Measurements from ENCODE around the gene TDRD3.

The TDRD3 gene

DNA sequence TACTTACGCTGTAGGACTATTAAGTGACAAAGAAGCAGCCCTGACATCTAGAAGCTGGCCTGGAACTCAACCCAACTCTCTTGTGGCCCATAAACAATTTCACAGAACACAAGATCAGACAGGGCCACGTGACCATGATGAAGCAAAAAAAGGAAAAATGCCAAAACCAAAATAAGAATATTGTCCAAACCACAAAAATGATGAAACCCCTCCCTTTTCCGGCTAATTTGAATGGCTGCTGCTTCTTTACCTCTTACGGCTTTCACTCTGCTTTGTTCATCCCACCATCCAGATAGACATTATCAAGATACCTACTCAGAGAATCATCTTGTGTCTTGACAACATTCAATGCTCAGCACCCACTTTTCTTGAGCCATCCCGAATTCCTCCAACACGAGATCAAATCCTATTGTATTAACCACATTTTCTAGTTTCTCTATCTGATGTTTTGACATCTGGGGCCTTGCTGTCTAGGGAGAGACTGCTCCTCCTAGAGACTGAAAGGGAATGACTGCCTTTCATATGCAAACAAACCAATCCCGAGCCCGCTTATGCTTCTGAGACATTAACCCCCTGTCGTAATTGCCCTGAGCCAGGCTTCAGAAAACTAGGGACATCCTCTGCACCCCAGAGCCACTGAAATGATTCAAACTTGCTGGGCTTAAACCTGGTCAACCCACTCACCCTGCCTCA, 186.3 kb downstream of the TDRD3 start:
- no peak for DNase-seq

DNA sequence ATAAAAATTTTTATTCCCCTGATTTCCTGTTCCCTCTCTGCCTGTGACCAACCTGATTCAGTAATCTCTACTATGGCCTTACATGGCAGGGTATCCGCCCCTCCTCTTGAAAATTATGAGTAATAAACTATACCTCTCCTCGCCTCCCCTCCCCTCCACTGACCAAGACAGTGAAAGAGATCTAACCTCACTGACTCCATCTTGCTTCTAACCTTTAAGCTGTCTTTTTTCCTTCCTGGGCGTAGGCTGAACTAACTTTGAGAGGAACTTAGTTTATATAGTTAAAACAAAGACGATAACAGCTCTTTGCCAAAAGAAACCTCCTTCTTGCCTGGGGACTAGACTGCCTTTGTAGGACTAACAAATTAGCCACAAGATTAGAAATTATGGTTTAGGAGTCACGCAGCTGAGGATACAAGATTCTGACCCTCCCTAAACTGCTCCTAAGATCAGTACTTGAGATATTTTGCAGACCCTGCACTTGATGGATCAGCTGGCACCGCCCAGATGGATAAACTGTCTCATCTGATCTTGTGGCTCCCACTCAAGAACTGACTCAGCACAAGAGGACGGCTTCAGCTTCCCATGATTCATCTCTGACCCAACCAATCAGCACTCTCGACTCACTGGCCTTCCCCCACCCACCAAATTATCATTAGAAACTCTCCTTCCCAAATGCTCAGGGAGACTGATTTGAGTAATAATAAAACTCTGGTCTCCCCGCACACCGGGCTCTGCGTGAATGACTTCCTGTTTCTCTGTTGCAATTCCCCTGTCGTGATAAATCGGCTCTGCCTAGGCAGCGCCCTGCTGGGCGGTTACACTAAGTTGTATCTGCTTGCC, 187.1 kb downstream of the TDRD3 start:
- no peak for DNase-seq

DNA sequence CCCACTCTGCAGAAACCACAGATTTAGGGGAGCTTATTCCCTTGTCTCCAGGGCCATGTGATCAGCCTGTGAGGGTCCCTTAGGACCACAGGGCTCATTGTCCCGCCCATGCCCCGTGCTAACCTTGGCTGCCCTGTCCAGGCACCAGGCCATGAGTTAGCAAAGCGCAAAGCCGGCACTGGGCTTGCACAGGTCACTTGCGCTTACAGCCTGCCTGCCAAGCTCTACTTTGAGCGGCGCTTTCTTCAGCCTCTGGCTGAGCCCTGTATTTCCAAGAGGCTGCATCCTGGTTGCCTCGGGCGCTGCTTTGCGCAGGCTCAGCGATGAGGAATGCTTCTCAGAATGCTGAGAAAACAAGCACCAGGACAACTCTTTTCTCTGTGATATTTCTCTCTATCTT, 188.0 kb downstream of the TDRD3 start:
- DNase-seq = no peak

DNA sequence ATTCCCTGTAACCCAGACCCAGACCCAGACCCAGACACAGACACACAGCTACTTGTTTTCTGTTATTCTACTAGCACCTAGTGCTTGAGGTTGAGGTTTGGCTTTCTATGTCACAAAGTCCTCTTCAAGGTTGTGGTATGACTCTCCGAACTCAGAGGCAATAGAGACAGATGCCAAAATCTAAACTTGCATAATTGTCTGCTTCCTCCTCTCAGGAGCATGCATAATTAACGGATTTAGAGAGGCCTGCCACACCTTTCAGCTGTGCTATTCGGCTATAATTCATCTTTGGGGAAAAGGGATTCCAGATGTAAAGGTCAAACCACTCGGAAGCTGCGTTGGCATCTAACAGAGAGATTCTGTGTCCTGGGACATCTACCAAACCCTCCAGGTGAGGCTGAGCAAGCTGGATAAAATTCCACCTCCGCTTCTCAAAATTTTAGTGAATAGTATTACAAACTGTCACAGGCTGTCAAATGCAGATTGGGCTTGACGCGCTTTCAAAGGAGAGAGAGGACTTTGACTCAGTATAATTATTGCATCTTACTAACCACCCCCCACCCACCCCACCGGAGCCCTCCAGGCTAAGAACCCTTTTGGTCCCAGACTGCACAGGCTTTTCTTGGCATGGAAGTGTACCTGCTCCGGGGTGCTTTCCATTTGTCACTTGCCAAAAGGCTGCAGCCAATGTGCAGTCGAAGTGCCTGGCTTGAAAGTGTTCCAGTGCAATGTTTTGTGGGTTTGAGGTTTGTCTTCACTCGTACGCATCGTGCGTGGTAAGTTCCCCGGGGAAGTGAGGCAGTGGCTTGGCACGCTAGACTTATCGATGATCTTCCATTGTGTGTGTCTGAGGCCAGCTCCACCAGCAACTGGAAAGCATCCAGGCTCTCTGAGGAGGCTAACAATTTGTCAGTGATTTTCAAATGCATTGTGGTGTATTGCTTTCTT, 194.1 kb downstream of the TDRD3 start:
- DNase-seq = no peak

DNA sequence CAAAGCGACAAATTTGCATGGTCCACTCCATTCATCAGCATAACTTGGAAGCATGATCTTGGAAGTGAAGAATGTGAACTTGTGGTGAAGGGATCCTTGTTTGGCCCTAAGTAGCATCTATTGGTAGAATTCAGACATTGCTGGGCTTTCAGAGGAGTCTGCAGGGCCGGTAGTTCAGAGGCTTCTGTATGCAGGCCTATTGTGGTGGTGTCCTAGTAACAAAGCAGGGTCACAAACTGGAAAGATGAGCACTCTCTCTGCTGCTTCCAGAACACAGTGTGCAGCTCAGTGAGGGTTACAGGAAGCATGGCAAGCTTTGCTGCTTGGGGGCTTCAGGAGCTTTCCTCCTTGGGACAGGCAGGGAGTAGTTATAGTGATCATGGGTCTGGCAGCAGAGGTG, 206.0 kb downstream of the TDRD3 start:
- DNase-seq = no peak

DNA sequence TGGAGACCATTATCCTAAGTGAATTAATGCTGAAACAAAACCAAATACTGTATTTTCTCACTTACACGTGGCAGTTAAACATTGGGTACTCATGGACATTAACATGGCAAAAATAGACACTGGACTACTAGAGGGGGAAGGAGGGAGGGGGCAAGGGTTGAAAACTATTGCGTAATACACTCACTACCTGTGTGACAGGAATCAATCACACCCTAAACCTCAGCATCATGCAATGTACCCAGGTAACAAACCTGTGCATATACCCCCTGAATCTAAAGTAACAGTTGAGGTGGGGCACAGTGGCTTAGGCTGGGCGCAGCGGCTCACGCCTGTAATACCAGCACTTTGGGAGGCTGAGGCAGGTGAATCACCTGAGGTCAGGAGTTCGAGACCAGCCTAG, 207.0 kb downstream of the TDRD3 start:
- no peak for DNase-seq

DNA sequence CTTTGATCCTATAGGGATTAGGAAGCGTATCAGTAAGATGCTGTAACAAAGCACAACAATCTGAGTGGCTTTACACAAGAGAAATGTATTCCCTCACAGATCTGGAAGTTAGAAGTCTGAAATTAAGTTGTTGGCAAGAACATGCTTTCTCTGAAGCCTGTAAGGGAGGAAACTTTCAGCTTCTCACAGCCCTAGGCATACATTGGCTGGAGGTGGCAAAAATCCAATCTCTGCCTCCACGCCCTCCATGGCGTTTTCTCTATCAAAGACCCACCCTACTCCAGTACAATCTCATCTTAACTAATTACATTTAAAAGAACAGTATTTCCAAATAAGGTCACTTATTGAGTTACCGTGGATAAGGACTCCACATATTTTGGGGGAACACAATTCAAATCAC, 211.9 kb downstream of the TDRD3 start:
- no peak for DNase-seq

DNA sequence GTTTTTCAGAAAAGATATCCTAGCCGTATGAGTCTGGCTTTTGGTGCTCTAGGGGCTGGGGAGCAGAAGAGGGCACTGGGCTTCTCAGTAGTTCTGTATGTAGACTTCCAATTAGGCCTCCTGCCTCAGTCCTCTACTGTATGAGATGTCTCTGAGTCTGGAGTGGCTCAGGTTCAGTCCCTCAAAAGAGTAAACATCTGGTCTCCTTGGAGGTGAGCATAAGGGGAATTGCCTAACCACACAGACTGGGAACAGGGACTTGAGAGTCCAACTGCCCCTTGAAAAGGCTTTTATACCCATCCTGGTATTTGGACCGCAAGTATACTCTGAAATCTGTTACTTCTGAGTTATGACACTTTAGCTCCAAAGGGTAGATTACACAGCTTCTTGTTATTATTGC, 214.5 kb downstream of the TDRD3 start:
- no peak for DNase-seq

DNA sequence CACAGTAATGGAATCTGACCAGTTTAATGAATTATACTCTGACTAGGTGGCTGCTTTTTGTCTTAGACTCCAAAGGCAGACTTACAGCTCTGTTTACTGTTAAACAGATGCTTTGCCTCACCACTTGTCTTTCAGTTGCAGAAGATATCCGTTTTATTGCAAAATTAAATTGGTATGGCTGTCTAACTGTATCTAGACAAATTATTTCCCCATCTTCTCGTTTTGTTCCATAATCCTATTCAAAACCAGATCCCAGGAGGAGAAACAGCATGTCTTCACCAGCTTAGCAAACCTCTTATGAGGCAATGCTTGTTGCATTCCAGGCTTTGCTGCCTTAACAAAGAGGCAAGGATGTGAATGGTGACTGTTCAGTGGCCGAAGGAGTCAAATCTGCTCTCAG, 215.6 kb downstream of the TDRD3 start:
- no peak for DNase-seq

DNA sequence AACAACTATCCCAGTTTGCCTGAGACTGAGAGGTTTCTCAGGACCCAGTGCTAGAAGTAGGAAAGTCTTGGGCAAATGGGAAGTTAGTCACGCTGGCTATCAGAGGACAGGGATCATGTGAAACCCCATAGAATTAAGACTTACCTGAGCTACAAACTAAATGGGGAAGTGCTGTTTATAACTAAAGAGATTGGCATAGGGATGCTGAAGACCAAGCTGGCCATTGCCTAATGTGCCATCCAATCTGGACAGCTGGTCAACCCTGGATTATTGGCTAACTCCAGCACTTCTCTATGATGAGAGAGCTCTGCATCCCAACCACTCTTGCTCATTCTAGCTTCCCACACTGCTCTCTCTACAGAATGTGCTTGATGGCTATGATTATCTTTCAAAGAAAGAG, 216.1 kb downstream of the TDRD3 start:
- no peak for DNase-seq

DNA sequence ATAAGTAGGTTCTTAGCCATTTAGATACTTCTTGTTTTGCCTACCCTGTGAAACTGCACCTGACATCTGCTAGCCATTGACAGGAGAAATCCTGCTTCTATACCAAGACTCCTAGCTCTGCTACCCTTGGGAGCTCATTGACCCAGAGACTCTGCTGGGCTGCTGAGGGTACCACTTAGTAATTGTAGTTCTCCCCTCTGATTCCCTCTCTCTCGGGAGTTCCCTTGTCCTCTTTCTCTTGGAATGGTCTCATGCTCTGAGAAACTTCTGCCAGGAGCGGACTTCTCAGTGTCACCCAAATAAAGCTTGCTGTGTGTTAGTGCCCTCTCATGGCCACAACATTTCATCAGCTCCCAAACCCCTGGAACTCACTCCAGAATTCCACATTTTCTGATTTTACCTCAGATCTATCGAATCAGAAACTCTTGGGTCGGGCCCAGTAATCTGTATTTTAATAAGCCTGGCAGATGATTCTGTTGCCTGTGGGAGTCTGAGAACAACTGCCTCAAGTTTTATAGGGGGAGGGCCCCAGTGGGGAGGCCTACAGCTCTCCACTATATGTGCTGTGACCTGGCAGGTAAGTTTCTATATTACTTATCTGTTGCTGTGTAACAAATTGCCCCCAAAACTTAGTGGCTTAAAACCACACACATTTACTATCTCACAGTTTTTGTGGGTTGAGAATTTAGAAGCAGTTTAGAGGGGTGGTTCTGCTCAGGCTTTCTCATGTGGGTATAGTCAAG, 221.1 kb downstream of the TDRD3 start:
- DNase-seq = no peak

DNA sequence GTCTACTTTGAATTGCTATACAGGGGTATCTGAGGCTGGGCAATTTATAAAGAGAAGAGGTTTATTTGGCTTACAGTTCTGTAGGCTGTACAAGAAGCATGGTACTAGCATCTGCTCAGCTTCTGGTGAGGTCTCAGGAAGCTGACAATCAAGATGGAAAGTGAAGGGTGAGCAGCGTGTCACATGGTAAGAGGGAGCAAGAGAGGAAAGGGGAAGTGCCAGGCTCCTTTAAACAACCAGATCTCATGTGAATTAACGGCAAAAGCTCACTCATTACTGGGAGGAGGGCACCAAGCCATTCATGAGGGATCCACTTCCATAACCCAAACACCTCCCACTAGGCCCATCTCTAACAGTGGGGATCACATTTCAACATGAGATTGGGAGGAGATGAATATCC, 222.4 kb downstream of the TDRD3 start:
- DNase-seq = no peak

DNA sequence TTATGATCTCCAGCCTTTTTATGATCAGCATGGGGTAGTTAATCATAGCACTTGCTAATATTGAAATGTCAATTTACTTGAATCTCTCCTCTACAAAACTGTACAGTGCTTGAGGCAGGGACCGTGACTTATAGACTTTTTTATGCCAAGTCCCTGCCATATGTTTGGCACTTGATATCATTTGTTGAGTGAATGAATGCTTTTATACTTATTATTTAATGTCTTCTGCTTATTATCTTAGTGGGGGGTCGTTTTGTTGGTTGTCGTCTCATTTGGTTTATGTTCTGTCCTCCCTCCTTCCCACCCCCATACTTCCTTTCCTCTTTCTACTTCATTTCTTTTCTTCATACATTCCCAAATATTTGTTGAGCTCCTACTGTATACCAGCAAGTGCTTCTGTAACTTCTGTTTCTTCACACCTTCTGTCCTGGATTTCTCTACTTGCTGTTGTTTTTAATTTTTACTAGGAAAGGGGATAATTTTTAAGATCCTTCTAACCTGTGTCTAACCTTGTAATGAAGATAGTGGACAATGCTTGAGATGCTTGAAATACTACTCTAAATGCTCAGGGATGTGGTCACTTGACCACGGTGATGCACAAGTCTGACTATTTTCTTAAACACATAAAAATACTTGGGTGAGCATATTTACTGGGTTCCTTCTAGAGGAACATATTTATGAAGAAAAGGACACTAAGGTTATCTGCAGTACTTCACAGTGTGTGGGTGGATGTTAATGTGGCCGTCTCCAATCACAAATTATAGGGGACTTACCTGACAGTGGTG, 223.8 kb downstream of the TDRD3 start:
- no peak for DNase-seq

DNA sequence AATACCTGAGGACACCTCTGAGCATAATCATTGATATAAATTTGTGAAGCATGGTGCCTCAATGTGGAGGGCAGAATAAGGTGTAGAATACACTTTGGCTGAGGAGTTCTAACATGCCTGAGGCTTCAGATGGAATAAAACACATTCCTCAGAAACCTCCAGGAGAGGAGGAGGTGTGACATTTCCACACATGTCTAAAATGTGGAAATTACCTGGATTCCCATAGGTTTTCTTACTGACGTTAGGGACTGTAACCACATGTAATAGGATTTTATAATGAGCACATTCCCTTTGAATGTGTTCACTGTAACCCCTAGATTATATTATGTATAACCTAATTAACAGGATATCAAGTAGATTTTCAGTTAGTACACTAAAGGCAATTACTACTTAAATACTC, 226.1 kb downstream of the TDRD3 start:
- DNase-seq = no peak

Measured in NCI-H1694 treated with DMSO at 0.1 percent for 48 hours (cell line).